Measurements from ENCODE around the gene ARHGEF10L.

The ARHGEF10L gene

DNA sequence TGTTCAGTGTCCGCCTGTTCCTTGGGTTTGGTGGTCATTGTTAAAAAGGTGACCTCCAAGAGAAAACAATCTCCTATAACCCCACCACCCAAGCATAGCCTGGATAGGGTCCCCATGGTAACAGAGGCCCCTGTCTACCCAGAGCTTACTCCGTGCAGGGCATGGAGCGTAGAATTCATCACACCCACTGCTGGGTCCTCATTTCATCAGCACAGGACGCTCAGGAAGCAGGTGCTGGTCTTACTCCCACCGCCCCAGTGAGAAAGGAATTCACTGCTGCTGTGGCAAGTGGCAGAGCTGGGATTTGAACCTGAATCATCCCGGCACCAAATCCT, 37.0 kb downstream of the ARHGEF10L start:
- Histone ChIP-seq H3K4me3 (ENCODE audit: low read length in 2 of 2) (no peak overlapping the region), H3K27ac (ENCODE audit: low read depth in 2 of 2, low read length in 2 of 2) (peak overlapping the region; percentile 73 to 86), H3K27me3 (ENCODE audit: control insufficient read depth in 2 of 2, insufficient read depth in 2 of 2, low read length in 2 of 2) (no peaks in the 10 kb centered on the region), H3K9me3 (ENCODE audit: control insufficient read depth in 2 of 2, low read length in 2 of 2) (no peaks in the 10 kb centered on the region), H3K9ac (ENCODE audit: low read depth in 1 of 2, low read length in 2 of 2) (peak overlapping the region in 1 of 2 donors; percentile 44), H3K36me3 (ENCODE audit: control insufficient read depth in 2 of 2, insufficient read depth in 2 of 2, low read length in 2 of 2) (peaks cover 0 to 2% of the 10 kb centered on the region in 2 donors), H3K4me1 (ENCODE audit: control insufficient read depth in 2 of 2, insufficient read depth in 2 of 2, low read length in 2 of 2) (peaks cover 46 to 67% of the 10 kb centered on the region in 2 donors)

DNA sequence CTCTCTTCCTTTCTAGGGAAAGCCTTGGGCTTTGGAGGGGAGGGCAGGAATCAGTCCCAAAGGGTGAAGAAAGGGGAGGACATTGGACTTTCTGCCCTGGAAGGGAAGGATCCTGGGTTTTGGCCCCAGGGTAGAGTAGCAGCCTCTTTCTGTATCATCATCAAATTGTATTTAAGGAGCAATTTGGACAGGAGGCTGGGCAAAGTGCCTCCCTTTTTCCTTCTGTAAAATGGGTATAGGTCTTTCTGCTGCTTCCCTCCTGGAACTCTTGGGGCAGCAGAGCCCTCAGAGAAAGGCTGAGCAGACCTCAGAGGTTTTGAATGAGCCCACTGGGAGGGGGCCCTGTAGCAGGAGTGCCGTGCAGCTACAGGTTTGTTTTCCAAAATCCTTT, 38.4 kb downstream of the ARHGEF10L start:
- Histone ChIP-seq H3K9me3 (ENCODE audit: control insufficient read depth in 2 of 2, low read length in 2 of 2) (no peaks in the 10 kb centered on the region), H3K4me1 (ENCODE audit: control insufficient read depth in 2 of 2, insufficient read depth in 2 of 2, low read length in 2 of 2) (peaks cover 47 to 66% of the 10 kb centered on the region in 2 donors), H3K36me3 (ENCODE audit: control insufficient read depth in 2 of 2, insufficient read depth in 2 of 2, low read length in 2 of 2) (peaks cover 0 to 2% of the 10 kb centered on the region in 2 donors), H3K9ac (ENCODE audit: low read depth in 1 of 2, low read length in 2 of 2) (no peak overlapping the region), H3K27ac (ENCODE audit: low read depth in 2 of 2, low read length in 2 of 2) (no peak overlapping the region), H3K27me3 (ENCODE audit: control insufficient read depth in 2 of 2, insufficient read depth in 2 of 2, low read length in 2 of 2) (no peaks in the 10 kb centered on the region), H3K4me3 (ENCODE audit: low read length in 2 of 2) (no peak overlapping the region)

DNA sequence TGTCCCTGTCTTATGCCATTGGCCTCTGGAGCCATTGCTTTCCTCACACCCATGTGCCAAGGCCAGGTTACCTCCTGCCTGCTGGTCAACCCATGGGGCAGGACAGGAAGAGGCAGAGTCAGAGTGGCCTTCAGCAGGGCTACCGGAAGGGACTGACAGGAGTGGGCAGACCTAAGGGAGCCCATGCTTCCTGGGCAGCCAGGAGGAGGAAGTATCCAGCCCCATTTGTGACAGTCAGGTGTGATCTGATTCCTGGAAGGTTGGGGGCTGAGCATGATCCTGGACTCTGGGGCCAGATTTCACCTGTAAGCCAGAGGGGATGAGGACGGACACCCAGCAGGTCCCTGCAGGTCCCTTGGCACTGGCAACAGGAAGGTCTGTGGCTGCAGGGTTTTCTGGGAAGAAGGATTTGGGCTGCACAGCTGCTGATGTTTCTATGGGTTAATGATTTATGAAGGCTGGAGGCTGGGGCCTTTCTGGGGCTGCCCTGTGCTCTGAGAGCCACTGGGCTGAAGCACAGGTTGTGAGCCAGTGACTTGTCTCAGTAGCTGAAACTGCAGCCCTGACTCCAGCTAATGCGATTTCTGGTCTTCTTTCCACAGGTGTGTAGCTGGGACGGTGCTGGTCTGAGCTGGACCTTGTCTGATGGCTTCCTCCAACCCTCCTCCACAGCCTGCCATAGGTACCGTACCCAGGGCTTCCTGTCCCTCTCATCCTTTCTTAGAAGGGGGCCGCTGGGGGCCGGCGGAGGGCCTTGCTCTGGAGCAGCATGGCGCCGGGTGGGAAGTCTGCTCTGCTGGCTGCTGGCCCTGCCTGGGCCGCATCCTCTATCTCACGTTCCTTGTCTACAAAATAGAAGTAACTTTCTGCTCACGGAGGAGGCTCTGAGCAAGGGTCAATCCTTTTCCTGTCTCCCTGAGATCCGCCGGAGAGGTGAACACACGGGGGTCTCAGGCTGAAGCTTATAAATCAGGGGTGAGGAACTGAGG, 40.7 kb downstream of the ARHGEF10L start:
- peak overlapping the region; percentile 68 to 76 for H3K9ac ChIP-seq (ENCODE audit: low read depth in 1 of 2, low read length in 2 of 2)
- no peaks in the 10 kb centered on the region for H3K27me3 ChIP-seq (ENCODE audit: control insufficient read depth in 2 of 2, insufficient read depth in 2 of 2, low read length in 2 of 2)
- peaks cover 2 to 6% of the 10 kb centered on the region in 2 donors for H3K36me3 ChIP-seq (ENCODE audit: control insufficient read depth in 2 of 2, insufficient read depth in 2 of 2, low read length in 2 of 2)
- H3K9me3 ChIP-seq (ENCODE audit: control insufficient read depth in 2 of 2, low read length in 2 of 2) = no peaks in the 10 kb centered on the region
- peak overlapping the region; percentile 49 to 76 for H3K4me3 ChIP-seq (ENCODE audit: low read length in 2 of 2)
- H3K4me1 ChIP-seq (ENCODE audit: control insufficient read depth in 2 of 2, insufficient read depth in 2 of 2, low read length in 2 of 2) = peaks cover 34 to 43% of the 10 kb centered on the region in 2 donors
- peak overlapping the region; percentile 86 to 89 for H3K27ac ChIP-seq (ENCODE audit: low read depth in 2 of 2, low read length in 2 of 2)

DNA sequence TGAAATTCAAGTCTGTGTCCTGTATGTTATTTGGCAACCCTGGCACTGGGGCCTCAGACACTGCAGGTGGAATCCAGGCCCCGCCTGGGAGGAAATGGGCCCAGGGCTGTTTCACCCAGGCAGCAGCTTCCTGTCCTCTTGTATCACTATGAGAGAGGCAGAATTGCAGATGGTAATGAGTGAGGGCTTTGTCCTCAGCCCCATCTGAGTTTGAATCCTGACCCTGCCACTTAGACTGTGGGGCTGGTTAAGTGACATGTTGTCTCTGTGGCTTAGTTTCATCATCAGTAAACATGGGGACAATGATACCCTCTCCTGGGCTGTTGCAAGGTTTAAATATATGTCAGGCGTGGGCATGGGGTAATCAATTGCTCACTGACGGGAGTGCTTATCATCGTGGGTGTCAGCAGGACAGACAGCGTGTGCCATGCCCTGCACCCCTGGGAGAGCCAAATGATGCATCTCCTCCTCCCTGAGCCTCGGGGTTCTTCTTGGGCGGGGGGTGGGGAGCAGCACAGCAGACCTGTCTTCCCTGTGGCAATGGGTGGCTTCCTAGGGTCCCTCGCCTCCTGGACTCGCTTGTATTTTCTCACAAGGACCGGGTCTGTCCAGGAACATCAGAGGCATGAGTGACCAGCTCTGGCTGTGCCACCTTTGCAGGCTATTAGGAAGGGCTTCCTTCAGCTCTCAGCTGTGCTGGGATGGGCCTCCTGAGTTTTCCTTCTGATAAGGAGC, 42.1 kb downstream of the ARHGEF10L start:
- Histone ChIP-seq H3K27me3 (ENCODE audit: control insufficient read depth in 2 of 2, insufficient read depth in 2 of 2, low read length in 2 of 2) (no peaks in the 10 kb centered on the region), H3K4me3 (ENCODE audit: low read length in 2 of 2) (peak overlapping the region; percentile 5 to 11), H3K9me3 (ENCODE audit: control insufficient read depth in 2 of 2, low read length in 2 of 2) (no peaks in the 10 kb centered on the region), H3K27ac (ENCODE audit: low read depth in 2 of 2, low read length in 2 of 2) (peak overlapping the region; percentile 72), H3K4me1 (ENCODE audit: control insufficient read depth in 2 of 2, insufficient read depth in 2 of 2, low read length in 2 of 2) (peaks cover 33 to 41% of the 10 kb centered on the region in 2 donors), H3K36me3 (ENCODE audit: control insufficient read depth in 2 of 2, insufficient read depth in 2 of 2, low read length in 2 of 2) (peaks cover 2 to 12% of the 10 kb centered on the region in 2 donors), H3K9ac (ENCODE audit: low read depth in 1 of 2, low read length in 2 of 2) (peak overlapping the region; percentile 52 to 56)

DNA sequence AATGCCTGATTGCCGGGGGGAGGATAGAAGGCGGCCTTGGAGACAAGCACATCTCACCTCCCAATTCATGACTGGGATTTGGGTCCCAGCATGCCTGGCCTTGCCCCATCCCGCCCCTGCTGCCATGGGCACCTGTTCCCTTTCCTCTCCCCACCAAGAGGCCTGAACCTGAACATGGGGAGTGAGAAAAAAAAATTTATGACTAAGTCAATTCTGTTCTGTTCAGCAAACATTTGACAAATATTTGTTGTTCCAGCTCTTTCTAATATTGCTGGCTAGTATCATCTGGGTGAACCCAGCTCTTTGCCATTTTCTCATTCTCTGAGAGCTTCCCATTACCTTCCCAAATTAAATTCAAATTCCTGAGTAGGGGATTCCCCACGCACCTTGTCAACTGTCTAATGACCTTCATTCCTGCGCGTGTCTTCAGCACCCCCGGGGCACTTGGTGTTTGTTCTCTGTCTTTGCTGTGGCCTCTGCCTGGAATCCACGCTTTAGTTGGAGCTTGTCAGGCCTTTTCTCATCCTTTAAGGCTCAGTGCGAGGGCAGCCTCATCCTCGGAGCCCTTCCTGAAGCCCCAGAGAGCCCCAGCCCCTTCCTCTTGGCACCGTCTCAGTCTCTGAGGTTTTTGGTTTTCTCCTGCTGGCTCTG, 42.8 kb downstream of the ARHGEF10L start:
- Histone ChIP-seq H3K9me3 (ENCODE audit: control insufficient read depth in 2 of 2, low read length in 2 of 2) (no peaks in the 10 kb centered on the region), H3K36me3 (ENCODE audit: control insufficient read depth in 2 of 2, insufficient read depth in 2 of 2, low read length in 2 of 2) (peaks cover 2 to 12% of the 10 kb centered on the region in 2 donors), H3K27me3 (ENCODE audit: control insufficient read depth in 2 of 2, insufficient read depth in 2 of 2, low read length in 2 of 2) (no peaks in the 10 kb centered on the region), H3K4me3 (ENCODE audit: low read length in 2 of 2) (peak overlapping the region; percentile 5 to 24), H3K27ac (ENCODE audit: low read depth in 2 of 2, low read length in 2 of 2) (peak overlapping the region; percentile 72), H3K9ac (ENCODE audit: low read depth in 1 of 2, low read length in 2 of 2) (peak overlapping the region; percentile 52 to 56), H3K4me1 (ENCODE audit: control insufficient read depth in 2 of 2, insufficient read depth in 2 of 2, low read length in 2 of 2) (peaks cover 39 to 45% of the 10 kb centered on the region in 2 donors)

DNA sequence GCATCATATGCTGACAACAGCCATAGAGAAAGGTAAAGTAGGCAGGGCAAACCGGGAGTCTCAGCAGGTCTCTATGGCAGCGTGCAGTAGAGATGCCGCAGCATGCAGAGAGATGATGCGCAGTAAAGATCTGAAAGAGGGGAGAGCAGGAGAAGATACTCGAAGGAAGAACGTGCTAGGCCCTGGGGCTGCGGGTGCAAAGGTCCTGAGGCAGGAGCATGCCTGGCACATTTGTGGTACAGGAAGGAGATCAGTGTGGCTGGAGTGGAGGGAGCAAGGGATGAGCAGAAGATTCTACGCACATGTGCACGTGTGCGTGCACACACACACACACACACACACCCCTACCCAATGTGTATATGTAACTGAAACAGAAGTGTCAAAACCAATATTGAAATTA, 45.0 kb downstream of the ARHGEF10L start:
- H3K9ac ChIP-seq (ENCODE audit: low read depth in 1 of 2, low read length in 2 of 2) = peak overlapping the region in 1 of 2 donors; percentile 18
- no peak overlapping the region for H3K27ac ChIP-seq (ENCODE audit: low read depth in 2 of 2, low read length in 2 of 2)
- H3K4me1 ChIP-seq (ENCODE audit: control insufficient read depth in 2 of 2, insufficient read depth in 2 of 2, low read length in 2 of 2) = peaks cover 57 to 62% of the 10 kb centered on the region in 2 donors

DNA sequence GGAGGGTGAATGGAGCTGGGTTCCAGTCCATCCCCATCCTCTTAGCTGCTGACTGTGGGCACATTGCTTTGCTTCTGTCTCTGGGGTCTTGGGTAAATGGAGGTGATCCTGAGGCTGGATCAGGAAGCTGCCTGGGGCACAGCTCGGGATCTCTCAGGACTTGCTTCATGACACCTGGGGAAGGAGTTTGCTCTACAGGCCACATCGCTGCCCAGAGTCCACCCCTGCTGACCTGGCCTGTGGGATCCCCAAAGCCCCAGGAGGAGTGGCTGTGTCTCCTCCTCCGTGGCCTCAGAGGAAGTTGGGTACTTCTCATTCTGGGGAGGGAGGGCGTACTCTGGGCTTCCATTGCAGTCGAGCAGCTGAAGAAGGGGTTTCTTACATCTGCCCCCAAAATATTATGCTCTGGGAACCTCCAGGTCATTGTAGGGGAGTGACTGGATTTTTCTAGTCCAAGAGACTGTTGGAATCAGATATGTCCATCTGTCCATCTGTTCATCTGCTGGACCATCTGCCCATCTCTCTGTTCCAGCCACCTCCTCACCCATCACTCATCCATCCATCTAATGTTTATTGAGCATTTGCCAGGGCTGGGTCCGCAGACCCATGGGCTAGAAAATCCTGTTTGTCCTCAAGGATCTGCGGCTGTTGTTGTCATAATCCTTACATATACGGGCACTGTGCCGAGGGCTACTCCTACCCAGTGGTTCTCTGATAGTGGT, 45.9 kb downstream of the ARHGEF10L start:
- Histone ChIP-seq H3K4me1 (ENCODE audit: control insufficient read depth in 2 of 2, insufficient read depth in 2 of 2, low read length in 2 of 2) (peaks cover 60 to 61% of the 10 kb centered on the region in 2 donors), H3K27me3 (ENCODE audit: control insufficient read depth in 2 of 2, insufficient read depth in 2 of 2, low read length in 2 of 2) (no peaks in the 10 kb centered on the region), H3K36me3 (ENCODE audit: control insufficient read depth in 2 of 2, insufficient read depth in 2 of 2, low read length in 2 of 2) (peaks cover 4 to 16% of the 10 kb centered on the region in 2 donors), H3K9me3 (ENCODE audit: control insufficient read depth in 2 of 2, low read length in 2 of 2) (no peaks in the 10 kb centered on the region), H3K27ac (ENCODE audit: low read depth in 2 of 2, low read length in 2 of 2) (peak overlapping the region; percentile 95 to 96), H3K4me3 (ENCODE audit: low read length in 2 of 2) (no peak overlapping the region), H3K9ac (ENCODE audit: low read depth in 1 of 2, low read length in 2 of 2) (peak overlapping the region in 1 of 2 donors; percentile 76)

More for the DNA sequence above, 45.0 kb downstream of the ARHGEF10L start:
- H3K27me3 ChIP-seq (ENCODE audit: control insufficient read depth in 2 of 2, insufficient read depth in 2 of 2, low read length in 2 of 2) = no peaks in the 10 kb centered on the region
- H3K4me3 ChIP-seq (ENCODE audit: low read length in 2 of 2) = no peak overlapping the region
- no peaks in the 10 kb centered on the region for H3K9me3 ChIP-seq (ENCODE audit: control insufficient read depth in 2 of 2, low read length in 2 of 2)
- peaks cover 2 to 16% of the 10 kb centered on the region in 2 donors for H3K36me3 ChIP-seq (ENCODE audit: control insufficient read depth in 2 of 2, insufficient read depth in 2 of 2, low read length in 2 of 2)

DNA sequence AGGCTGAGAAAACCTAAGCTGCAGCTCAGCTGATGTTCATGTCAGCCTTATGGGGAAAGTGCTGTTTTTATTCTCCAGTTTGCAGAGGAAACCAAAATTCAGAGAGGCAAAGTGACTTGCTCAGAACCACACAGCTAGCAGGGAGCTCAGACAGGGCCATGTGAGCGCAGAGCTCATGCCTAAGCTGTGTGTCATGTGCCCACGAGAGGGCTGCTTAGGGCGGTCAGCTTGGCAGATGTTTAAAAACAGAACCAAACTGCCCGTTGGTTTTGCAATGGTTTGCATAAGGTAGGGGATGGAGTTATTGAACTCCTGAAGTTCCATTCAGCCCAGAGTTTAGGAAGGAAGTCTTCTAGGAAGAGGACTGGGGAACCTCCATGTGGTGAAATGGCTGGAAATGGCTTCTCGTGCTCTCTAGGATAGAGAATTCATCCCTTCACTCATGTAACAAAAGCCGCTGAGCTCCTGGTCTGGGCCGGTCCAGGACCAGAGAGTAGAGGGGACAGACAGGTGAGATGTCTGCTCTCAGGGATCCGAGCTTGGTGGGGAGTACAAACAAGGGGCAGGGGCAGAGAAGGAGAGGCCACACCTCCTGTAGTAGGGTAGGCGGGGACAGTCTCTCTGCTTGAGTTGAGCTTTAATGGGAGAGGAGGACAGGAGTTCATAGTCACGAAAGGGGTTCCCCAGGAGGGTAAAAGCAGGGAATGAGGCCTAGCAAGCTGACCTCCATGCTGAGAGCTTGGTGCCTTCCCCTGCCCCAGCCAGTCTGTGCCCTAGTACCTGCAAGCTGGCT, 46.9 kb downstream of the ARHGEF10L start:
- H3K4me3 ChIP-seq (ENCODE audit: low read length in 2 of 2) = no peak overlapping the region
- H3K27me3 ChIP-seq (ENCODE audit: control insufficient read depth in 2 of 2, insufficient read depth in 2 of 2, low read length in 2 of 2) = no peaks in the 10 kb centered on the region
- no peaks in the 10 kb centered on the region for H3K9me3 ChIP-seq (ENCODE audit: control insufficient read depth in 2 of 2, low read length in 2 of 2)
- peaks cover 5 to 19% of the 10 kb centered on the region in 2 donors for H3K36me3 ChIP-seq (ENCODE audit: control insufficient read depth in 2 of 2, insufficient read depth in 2 of 2, low read length in 2 of 2)
- H3K27ac ChIP-seq (ENCODE audit: low read depth in 2 of 2, low read length in 2 of 2) = peak overlapping the region; percentile 95 to 96
- peak overlapping the region; percentile 11 to 76 for H3K9ac ChIP-seq (ENCODE audit: low read depth in 1 of 2, low read length in 2 of 2)
- peaks cover 59 to 61% of the 10 kb centered on the region in 2 donors for H3K4me1 ChIP-seq (ENCODE audit: control insufficient read depth in 2 of 2, insufficient read depth in 2 of 2, low read length in 2 of 2)

DNA sequence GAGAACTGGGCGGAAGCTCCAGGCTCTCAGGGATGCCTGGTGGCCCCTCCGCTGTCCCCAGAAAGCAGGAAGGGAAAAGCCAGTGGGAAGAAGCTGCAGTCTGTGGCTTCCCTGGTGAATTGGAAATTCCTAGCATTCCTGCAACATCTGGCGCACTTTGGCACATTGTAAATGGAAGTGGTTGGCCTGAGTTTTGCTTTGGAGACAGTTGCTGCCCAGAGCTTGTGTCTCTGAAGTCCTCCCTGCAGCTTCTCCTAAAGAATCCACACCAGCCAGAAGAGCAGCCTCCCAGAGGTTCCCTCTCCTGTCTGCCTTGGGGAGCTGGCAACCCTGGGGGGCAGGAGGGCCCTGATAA, 48.2 kb downstream of the ARHGEF10L start:
- H3K4me3 ChIP-seq (ENCODE audit: low read length in 2 of 2) = no peak overlapping the region
- peaks cover 55 to 57% of the 10 kb centered on the region in 2 donors for H3K4me1 ChIP-seq (ENCODE audit: control insufficient read depth in 2 of 2, insufficient read depth in 2 of 2, low read length in 2 of 2)
- peaks cover 11 to 22% of the 10 kb centered on the region in 2 donors for H3K36me3 ChIP-seq (ENCODE audit: control insufficient read depth in 2 of 2, insufficient read depth in 2 of 2, low read length in 2 of 2)
- H3K9ac ChIP-seq (ENCODE audit: low read depth in 1 of 2, low read length in 2 of 2) = peak overlapping the region; percentile 64 to 76
- H3K27ac ChIP-seq (ENCODE audit: low read depth in 2 of 2, low read length in 2 of 2) = peak overlapping the region; percentile 95 to 96
- no peaks in the 10 kb centered on the region for H3K27me3 ChIP-seq (ENCODE audit: control insufficient read depth in 2 of 2, insufficient read depth in 2 of 2, low read length in 2 of 2)
- no peaks in the 10 kb centered on the region for H3K9me3 ChIP-seq (ENCODE audit: control insufficient read depth in 2 of 2, low read length in 2 of 2)

Measured in mucosa of rectum (tissue), 2 donors.